GM21390 (cell line): ENCODE data around the gene PSG6.
"Not testable (repeated sequence)": the region's sequence is repeated elsewhere in the genome, so short reads cannot be mapped to it uniquely, and the experiment has no call there.

Source experiments
- ATAC-seq: cut with Tn5 transposase; IDR thresholded peaks from one replicate; pipeline ENCODE4 v1.9.1; 2021; ENCODE audit not compliant: unreplicated experiment

Gene PSG6

DNA sequence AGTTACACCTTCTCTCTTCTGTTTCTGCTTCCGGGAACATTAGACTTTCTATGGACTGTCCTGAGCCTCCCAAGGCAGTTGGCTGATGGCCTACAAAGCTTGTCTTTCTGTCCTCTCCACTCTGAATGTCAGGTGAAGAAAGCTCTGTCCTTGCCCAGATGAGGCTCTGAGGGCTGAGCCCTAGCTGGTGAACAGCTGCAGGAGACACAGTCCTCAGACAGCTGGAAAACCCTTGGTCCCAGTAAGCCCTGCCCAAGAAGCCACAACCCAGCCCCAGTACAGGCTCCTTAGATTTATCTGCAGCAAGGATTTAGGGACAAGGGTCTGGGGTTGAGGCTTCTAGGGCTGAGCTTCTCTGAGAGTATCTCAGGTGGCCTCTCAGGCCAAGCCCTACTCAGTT, 64.5 kb downstream of the PSG6 start:
- ATAC-seq = not testable (repeated sequence)

DNA sequence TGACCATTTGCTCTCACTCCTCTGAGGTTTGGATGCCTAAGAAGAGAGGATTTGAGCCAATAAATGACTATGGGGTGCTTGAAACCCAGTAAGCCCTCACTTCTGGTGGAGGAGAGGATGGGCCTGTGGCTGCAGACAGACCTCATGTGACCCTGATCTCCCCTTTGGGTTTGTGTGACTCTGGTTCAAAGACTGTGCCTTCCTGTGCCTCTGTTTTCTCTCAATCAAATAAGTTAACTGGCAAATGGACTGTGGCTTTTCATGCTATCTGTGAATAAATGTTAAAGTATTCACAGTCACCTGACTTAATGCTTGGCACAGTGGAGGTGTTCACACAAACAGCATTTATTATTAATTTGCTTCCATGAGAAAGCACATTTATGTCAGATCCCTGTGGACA, 64.9 kb downstream of the PSG6 start:
- not testable (repeated sequence) for ATAC-seq
